ENCODE measurements around the gene URAD.
"Not testable (repeated sequence)": the region's sequence is repeated elsewhere in the genome, so short reads cannot be mapped to it uniquely, and the experiment has no call there.

Gene URAD, protein sequence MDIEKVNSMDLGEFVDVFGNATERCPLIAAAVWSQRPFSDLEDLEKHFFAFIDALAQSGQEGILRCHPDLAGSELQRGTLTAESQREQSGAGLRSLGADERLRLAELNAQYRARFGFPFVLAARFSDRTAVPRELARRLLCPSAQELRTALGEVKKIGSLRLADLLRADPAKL

DNA sequence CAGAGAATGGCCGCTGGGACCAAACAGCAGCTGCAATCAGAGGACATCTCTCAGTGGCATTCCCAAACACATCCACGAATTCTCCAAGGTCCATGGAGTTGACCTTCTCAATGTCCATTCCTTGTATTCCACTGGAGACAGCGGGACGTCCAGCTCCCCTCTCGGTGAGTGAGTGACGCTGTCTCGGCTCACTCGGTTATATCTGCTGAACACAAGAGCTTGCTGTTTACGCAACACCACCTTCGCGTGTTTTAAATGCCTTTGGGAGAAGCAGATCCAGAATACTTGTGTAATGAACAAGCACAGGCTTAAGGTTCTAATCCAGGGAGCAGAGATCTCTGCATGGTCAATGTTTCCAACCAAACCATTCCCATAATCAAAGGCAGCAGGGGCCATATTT lies at the start of gene URAD:
Gene URAD, minus strand, starts transcription at position 174 of the 400 bp plus-strand sequence. Its CDS starts 56 bp downstream, at position 118.
- no peak for DNase-seq (ENCODE audit: low read depth)

DNA sequence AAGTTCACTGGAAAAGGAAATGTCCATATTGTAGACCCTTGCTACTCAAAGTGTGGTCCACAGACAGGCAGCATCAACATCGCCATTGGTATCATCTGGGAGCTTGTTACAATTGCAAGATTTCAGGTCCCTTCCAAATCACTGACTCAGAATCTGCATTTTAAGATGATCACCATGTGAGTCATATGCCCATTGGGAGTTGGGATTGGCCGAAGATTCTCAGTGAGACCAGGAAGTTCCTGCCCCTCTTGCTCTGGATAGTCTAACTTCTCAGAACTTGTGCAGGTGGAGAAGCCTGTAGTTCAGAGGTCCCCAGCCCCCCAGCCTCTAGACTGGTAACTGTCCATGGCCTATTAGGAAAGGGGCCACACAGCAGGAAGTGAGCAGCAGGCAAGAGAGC lies 48.9 kb upstream of the URAD start:
- no peak for DNase-seq (ENCODE audit: low read depth)

DNA sequence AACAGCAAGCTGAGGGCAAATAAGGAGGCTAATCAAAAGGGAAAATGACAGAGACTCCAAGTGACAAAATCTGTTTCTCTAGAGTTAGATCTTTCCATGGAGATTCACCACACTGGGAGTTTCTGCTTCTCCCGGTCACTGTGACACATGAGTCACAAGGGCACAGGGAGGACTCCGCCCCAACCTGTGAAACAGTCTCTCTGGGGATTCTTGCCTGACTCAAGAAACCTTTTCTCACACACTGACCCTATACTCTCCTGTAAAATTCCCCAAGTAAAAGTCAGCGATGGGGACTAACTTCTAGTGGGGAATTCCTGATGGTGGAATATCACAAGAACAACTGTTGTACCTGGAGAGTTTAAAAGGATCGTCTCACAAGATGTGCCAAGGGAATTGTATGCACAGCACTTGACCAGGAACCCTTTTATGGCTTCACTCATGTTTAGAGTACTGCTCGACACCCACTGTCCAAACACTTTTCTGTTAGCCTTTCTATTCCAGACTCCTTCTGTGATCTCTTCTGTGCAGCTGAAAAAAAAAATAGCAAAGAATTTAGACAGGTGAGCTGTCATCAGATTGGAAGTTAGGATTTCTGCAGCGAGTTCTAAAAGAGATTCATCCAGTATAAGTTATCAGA lies 46.8 kb upstream of the URAD start:
- no peak for DNase-seq (ENCODE audit: low read depth)

DNA sequence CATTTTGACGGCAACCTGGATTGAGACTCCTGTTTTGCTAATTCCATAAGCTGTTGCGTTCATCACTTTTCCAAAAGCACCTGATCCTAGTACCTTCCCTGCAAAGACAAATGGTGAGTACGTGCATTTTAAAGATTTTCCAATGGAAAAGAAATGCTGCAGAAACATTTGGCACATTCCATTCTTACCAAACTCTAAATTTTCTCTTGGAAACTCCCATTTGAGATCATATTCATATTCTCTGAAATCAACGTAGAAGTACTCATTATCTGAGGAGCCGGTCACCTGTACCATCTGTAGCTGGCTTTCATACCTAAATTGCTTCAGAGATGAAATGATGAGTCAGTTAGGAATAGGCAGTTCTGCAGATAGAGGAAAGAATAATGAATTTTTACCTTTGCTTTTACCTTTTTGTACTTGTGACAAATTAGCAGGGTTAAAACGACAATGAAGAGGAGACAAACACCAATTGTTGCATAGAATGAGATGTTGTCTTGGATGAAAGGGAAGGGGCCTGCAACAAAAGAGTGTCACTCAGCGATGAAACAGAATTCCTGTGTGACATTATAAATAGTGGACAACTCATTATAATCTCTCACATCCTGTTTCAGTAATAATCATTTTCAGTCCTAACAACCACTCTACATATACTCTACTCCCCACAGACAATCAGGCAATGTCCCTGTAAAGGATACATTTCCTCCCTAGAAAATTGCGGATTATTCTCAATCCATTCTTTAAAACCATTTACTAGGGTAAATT lies 45.6 kb upstream of the URAD start:
- no peak for DNase-seq (ENCODE audit: low read depth)

DNA sequence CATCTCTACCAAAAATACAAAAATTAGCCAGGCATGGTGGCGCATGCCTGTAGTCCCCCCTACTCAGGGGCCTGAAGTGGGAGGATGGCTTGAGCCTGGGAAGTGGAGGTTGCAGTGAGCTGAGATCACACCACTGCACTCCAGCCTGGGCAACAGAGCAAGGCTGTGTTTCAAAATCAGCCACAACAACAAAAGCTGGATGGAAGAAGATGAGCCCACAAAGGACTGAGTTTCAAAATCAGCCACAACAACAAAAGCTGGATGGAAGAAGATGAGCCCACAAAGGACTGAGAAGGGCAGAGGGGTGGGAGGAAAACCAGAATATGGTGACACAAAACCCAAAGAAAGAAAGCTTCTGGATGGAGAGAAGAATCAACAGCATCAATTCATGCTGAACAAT lies 43.9 kb upstream of the URAD start:
- DNase-seq (ENCODE audit: low read depth): not testable (repeated sequence)

DNA sequence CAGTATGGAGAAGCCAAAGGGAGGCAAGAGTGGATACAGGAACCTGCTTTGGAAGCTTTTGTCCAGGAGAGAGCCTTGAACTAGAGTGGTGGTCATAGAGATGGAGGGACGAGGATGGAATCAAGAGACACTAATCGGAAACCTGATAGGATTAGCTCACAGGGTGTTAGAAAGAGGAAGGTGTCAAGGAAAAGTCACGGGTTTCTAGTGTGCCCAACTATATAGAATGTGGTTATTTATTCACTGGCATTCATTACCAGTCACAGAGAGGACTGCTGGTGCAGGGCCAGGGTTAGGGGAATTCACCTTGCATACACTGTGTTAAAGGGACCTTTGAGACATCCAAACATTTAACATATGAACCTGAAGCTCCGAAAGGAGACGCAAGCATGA lies 43.4 kb upstream of the URAD start:
- no peak for DNase-seq (ENCODE audit: low read depth)

DNA sequence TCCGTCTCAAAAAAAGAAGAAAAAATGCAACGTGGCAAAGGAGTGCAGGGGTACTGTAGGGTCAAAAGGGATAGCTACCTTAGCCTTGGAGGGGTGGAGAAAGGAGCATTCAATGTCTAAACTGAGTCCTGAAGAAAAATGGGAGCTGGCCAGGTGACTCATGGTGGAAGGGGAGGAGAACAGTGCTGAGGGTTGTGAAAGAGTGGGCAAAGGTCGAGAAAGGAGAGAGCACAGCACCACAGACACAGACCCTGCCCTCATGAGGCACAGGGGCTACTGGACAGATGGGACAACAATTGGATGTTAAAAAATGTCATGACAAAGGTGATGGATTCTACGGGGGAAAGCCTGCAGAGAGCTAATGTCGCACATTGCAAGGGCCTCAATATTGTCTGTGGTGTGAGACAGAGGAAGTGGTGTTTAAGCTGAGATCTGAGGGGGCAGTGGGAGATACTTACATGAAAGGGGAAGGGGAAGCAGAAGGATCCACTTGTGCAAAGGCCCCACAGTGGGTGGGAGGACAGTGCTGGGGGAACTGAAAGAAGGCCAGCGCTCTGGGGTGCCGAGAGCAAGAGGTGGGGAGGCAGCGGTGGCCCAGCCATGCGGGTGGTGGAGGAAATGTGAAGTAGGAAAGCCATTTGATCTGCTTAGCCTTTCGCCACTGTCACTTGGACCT lies 42.9 kb upstream of the URAD start:
- DNase-seq (ENCODE audit: low read depth): no peak

DNA sequence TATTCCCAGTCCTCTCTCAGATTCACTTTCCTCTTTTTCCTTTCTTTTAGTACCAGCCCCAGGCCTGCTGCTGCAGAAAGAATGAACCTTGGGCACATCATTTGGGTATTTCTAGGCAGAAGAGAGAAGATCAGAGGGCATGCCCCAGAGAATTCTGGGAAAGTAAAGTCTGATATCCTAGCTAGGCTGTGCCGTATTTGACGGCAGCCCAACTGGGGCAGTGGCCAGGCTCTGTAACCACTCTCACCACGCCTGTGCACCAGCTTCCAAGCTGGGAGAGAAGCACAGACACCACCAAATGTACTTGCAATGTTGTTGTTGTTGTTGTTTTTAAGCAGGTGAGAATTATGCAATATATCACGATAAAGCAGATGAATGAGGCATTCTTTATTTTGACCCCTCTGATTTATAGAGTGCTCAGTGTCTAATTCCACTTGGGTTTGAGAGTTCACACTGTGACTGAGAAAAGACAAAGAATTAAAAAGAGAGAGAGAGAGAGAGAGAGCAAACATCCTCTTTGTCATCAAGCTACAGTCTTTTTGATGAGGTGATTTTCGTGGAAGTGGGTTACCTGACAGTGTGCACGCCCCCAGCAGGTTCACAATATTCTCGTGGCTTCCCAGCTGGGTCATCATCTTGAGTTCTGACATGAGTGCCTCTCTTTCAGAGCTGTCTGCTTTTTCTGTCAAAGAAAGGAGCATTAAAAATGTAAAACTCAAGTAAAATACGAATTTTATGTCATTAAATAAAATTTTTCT lies 39.3 kb upstream of the URAD start:
- DNase-seq (ENCODE audit: low read depth): no peak

DNA sequence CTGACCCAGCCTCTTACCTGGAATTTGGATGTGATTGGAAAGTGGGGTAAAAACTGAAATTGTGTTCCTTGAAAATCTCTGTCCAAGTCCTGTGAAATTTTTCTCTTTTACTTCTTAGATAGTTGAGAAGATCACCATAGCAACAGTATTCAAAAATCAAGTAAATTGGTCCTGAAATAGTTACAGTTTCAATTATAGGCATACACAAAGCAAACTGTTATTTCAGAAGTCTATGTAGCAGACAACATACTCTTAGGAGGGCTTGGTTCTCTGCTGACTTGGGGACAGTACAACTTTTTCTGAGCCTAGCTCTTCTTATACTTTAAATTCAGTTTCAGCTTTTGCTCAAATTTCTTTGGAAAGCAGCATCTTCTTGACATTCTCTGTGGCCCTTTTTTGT lies 38.6 kb upstream of the URAD start:
- DNase-seq (ENCODE audit: low read depth): no peak

DNA sequence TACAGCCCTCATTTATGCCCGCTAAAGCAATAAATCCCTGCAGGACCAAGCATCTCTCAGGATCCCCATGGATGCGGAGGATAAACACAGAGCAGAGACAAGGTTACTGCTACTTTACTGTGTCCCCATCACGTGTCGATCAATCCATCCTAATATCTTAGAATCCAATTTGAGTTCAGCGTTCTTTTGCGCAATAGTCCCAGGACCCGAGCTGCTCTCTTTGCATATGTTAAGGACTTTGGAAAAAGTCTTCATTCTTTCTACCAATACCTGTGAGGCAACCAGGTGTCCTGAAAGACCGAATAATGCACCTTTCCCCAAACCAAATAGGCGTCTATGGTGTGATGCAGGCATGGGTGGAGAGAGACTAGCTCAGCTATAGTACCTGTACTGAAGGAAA lies 38.0 kb upstream of the URAD start:
- DNase-seq (ENCODE audit: low read depth): no peak

DNA sequence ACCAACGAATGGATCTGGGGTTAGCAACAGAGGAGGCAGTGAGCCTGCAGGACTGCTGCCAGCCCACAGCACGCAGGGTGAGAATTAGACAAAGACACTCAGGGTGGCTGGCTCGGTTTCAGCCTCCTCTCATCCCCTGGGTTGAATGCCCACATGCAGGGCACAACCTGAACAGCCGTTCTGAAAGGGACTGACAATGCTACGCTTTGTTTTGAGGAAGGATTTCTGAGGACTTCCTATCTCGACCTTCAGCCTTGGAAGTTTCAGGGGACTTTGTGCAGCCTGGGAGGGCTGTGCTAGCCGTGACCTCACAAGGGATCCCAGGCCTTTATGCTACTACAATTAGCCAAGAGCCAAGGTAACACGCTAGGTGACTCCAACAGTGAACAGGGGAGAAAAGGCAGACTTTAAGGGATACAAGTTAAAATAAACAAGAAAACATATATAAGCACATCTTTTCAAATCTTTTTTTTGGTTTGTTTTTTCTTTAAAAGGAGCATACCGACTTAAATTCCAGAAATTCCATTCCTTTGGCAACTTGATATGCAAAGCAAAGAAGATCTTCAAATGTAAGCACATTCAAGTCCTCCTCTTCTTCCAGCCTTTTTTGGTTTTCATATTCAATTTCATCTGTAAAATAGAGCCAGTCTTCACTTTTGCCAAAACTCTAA lies 34.5 kb upstream of the URAD start:
- no peak for DNase-seq (ENCODE audit: low read depth)

DNA sequence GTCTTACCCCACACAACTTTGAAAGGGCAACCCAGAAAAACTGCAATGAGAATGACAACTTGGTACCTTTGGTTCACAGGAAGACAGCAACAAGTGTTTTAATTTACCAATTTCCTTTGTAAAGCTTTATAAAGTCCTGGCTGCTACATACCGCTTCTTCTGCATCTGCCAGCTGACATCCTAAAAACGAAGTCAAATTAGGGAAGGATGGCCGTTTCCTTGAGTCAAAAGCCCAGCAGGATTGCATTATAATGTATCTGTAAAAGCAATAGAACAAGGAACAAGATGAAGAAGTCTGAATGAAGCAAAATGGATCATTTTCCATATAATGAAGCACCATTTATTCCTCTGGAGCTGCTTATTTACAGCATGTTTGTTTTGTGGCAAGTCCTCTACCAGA lies 25.8 kb upstream of the URAD start:
- no peak for DNase-seq (ENCODE audit: low read depth)

DNA sequence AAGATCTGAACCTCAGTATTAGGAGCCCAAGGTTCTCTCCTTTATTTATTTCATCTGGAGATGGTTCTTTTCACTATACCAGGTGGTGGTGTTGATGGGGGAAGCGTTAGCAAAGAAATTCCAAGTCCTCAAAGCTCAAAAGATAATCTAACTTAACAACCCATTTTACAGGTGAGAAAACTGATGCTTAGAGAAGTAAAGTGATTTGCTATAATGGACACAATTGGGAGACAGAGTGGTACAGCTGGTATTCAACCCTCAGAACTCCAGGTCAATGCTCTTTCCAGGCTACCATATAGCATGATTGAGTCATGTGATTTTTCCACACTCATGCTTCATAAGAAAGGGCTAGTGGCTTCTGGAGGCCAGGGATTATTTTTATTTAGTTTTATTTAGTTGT lies 25.0 kb upstream of the URAD start:
- DNase-seq (ENCODE audit: low read depth): no peak

DNA sequence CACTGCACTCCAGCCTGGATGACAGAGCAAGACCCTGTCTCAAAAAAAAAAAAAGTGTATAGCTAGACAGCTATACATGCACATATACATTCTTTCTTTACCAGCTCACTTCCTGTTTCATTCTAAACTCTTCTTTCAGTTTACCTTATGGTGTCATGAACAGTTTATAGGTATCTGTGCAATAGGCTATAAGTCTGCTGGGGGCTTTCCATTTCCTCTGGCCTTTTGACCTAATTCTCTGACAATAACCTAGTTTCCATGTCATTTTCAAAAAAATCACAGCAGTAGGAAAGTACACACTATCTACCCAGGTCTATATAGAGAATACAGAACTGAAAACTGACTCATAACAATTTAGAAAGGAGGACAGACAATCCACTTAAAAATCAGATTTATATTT lies 24.4 kb upstream of the URAD start:
- no peak for DNase-seq (ENCODE audit: low read depth)

DNA sequence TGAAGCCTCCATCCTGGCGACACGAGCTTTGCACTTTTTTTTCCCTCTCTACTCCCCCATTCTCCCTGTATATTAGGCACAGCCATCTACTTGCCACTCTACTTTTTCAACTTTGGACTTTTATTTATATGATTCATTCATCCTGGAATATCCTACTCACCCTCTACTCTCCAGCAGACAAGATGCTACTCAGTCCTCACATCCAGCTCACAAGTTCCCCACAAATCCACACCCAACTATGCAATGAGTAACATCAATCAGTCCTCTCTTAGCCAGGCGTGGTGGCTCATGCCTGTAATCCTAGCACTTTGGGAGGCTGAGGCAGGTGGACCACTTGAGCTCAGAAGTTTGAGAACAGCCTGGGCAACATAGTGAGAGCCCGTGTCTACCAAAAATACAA lies 23.9 kb upstream of the URAD start:
- no peak for DNase-seq (ENCODE audit: low read depth)

DNA sequence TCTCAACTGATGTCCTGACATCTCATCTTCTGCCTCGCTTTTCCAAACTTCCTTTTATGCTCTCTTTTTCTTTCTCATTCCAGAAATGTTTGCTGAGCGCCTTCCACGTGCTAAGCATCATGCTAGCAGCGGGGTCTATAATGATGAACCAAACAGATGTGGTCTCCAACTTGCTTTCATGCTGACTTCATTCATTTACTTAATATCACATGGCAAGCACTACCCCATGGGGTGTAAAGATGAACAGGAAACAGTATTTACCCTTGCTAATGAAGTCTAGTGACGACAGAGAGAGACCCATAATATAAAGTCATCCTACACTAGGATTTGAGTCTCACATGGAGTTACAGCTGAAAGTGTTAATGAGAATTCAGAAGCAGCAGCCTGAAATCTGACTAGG lies 21.6 kb upstream of the URAD start:
- DNase-seq (ENCODE audit: low read depth): no peak

DNA sequence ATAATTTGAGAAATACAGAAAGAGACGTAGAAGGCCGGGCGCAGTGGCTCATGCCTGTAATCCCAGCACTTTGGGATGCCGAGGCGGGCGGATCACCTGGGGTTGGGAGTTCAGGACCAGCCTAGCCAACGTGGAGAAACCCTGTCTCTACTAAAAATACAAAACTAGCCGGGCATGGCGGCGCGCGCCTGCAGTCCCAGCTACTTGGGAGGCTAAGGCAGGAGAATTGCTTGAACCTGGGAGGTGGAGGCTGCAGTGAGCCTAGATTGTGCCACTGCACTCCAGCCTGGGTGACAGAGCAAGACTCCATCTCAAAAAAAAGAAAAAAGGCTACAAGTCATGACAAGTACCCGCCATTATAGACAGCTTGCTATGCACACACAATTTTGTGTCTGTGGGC lies 16.5 kb upstream of the URAD start:
- DNase-seq (ENCODE audit: low read depth): not testable (repeated sequence)

DNA sequence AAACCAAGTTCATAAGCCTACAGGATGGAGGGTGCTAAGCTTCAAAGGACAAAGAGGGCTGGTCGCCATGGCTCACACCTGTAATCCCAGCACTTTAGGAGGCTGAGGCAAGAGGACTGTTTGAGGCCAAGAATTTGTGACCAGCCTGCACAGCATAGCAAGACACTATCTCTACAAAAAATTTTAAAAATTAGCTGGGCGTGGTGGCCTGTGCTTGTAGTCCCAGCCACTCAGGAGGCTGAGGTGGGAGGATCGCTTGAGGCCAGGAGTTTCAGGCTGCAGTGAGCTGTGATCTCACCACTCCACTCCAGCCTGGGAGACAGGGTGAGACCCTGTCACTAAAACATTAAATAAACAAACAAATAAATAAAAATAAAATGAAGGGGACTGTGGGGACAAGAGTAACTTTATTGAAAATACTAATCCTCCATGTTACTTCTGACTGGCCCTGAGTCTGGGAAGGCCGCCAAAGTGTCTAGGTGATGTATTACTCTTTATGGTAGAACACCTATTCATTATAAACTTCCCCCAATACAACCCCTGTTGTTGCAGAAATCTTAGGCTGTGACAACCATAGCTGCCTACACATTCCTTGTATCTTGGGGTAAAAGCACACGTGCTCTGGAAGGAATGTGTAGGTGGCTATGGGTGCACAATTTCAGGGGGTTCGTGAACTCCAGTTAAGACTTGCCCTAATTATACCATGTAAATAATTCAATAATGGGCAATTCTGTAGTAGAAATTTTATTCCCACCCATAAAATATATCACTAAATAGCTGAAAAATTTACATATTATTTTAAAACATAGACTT lies 14.6 kb upstream of the URAD start:
- DNase-seq (ENCODE audit: low read depth): no peak

DNA sequence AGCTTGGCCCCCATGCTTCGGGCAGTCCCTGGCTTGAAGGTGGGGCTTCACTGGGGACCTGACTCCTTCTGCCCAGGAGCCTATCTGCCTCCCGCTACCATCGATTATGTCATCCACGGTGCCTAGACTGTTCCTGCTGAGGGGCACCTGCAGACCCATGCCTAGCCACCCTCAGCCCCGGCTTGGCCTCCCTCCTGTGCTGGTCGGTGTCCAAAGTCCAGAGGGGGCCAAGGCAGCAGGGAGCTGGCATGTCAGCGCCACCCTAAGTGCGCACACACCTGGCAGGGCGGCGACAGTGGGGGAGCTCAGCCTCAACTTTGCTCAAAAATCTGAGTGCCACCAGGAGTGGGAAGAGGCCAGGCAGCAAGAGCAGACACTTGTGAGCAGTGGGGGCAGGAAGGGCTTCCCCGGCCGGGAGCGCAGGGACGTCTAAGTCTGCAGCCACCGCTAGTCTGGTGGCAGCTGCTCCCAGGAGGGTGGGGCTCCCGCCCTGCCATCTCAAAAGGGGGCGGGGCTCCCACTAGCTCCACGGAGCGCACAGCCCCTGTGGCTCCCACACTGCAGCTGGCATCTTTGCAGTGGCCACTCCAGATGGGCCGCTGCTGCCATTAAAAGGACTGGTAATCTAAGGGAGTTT lies 13.5 kb upstream of the URAD start:
- no peak for DNase-seq (ENCODE audit: low read depth)

DNA sequence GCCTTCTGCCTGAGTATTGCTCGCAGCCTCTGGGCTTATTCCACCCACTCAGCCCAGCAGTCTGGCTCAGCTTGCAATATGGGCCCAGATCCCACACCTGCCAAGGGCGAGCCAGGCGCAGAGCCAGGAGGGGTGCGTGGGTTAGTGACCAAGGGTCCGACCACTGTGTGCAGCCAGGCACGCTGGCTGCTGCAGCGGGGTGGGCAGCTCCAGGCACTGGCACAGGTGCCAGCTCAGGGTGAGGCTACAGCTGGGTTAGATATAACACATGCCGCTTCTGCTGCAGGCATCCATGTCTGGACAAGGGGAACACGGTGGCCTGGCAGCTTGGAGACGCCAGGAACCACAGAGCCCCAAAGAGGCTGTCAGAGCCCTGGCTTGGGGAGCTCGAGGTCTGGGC lies 12.6 kb upstream of the URAD start:
- DNase-seq (ENCODE audit: low read depth): no peak

Measured in activated T-cell treated with anti-CD3 and anti-CD28 coated beads for 24 hours (primary cell).